Measurements from ENCODE around the gene NDUFS6. TPM values are rescaled to one million over a fixed set of nuclear protein-coding genes. Genes with fewer than 3 reads are reported as not detected.

NDUFS6 gene
- total RNA-seq, 6 donors from 2014 or later = 22.9 to 64.6 (median 39.3) TPM

DNA sequence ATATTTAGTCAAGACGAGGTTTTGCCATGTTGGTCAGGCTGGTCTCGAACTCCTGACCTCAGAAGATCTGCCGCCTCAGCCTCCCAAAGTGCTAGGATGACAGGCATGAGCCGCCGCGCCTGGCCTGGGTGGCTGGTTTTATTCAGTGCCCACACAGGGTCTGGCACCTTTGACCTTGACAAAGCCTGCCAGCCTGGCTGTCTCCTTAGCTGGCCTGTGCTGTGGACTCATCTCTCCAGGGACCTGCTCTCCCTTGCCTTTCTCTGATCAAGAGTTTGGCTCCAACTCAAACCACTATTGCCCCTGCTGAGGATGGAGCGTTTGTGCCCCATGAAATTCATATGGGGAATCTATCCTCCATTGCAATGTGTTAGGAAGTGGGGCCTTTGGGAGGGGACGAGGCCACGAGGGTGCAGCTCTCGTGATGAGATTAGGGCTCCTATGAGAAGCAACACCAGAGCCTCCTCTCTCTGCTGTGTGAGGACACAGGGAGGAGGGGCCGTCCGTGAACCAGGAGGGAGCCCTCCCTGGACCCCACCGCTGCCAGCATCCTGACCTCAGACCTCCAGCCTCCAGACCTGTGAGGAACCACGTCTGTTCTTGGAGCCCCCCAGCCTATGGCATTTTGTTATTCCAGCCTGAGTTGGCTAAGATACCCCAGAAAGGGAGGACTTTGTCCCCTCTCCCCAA, 46.5 kb upstream of the NDUFS6 start:
- Histone ChIP-seq H3K27me3 (no peaks in the 10 kb centered on the region), H3K9me3 (peaks cover 0 to 4% (median 0%) of the 10 kb centered on the region in 4 donors), H3K27ac (no peak overlapping the region), H3K4me1 (no peaks in the 10 kb centered on the region), H3K36me3 (no peaks in the 10 kb centered on the region), H3K4me3 (no peak overlapping the region)
- 63 to 78% methylated on average over 10 to 14 of the region's 14 CpGs for WGBS, 2 donors
- TF ChIP-seq EP300 (IDR thresholded peaks at IDR 0.05) (no peak), POLR2A (IDR thresholded peaks at IDR 0.05) (no peak), POLR2AphosphoS5 (IDR thresholded peaks at IDR 0.05) (no peak)
- ATAC-seq (ENCODE audit: low FRiP score in 2 of 2) = no peak
- DNase-seq = peak in 1 of 2 donors; percentile 20

- no peaks in the 10 kb centered on the region for H3K36me3 ChIP-seq
- no peak for ATAC-seq (ENCODE audit: low FRiP score in 2 of 2)
- WGBS, 2 donors = 61 to 66% methylated on average over 14 of the region's 14 CpGs
- no peak overlapping the region for H3K27ac ChIP-seq
- H3K4me3 ChIP-seq = no peak overlapping the region
- peak in 1 of 2 donors; percentile 12 for DNase-seq
- H3K9me3 ChIP-seq = peaks cover 0 to 4% (median 0%) of the 10 kb centered on the region in 4 donors
- TF ChIP-seq POLR2A (IDR thresholded peaks at IDR 0.05) = no peak
- no peak for TF ChIP-seq CTCF (IDR thresholded peaks at IDR 0.05)
- TF ChIP-seq EP300 (IDR thresholded peaks at IDR 0.05) = no peak
- no peak for TF ChIP-seq POLR2AphosphoS5 (IDR thresholded peaks at IDR 0.05)
- no peaks in the 10 kb centered on the region for H3K27me3 ChIP-seq
- H3K4me1 ChIP-seq = no peaks in the 10 kb centered on the region
Measured at GRCh38 chr5:1755321-1755949, 45.8 kb upstream of the NDUFS6 start.

- 67 to 69% methylated on average over 11 of the region's 11 CpGs for WGBS, 2 donors
- Histone ChIP-seq H3K27me3 (no peaks in the 10 kb centered on the region), H3K4me1 (no peaks in the 10 kb centered on the region), H3K4me3 (no peak overlapping the region), H3K9me3 (peaks cover 0 to 4% (median 0%) of the 10 kb centered on the region in 4 donors), H3K27ac (no peak overlapping the region), H3K36me3 (no peaks in the 10 kb centered on the region)
- no peak for DNase-seq
- TF ChIP-seq POLR2A (IDR thresholded peaks at IDR 0.05) (no peak), POLR2AphosphoS5 (IDR thresholded peaks at IDR 0.05) (no peak), CTCF (IDR thresholded peaks at IDR 0.05) (no peak), EP300 (IDR thresholded peaks at IDR 0.05) (no peak)
- no peak for ATAC-seq (ENCODE audit: low FRiP score in 2 of 2)
Measured at GRCh38 chr5:1756481-1756880, 44.7 kb upstream of the NDUFS6 start.

DNA sequence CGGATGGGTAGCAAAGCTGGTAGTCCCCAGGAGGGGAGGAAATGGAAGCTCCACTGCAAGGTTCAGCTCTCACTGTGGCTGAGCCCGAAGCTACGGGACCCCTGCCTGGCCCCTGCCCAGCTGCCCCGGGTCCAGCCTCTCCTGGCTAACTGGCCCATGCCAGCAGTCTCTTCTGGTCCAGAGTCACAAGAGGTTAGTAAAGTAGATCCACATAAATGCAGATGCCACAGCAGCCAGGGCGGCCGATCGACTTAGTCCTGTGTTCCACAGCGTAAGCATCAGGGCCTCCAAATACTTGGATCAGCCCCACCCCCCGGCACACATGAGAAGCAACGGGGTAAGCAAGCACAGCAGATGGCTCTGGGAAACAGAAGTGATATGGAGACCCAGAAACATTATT, 43.7 kb upstream of the NDUFS6 start:
- Histone ChIP-seq H3K9me3 (peaks cover 0 to 4% (median 0%) of the 10 kb centered on the region in 4 donors), H3K27ac (no peak overlapping the region), H3K4me3 (no peak overlapping the region), H3K4me1 (no peaks in the 10 kb centered on the region), H3K27me3 (no peaks in the 10 kb centered on the region), H3K36me3 (no peaks in the 10 kb centered on the region)
- ATAC-seq (ENCODE audit: low FRiP score in 2 of 2) (no peak), DNase-seq (peak in 1 of 2 donors; percentile 11)
- WGBS, 2 donors = 85 to 94% methylated on average over 9 to 10 of the region's 10 CpGs
- TF ChIP-seq CTCF (IDR thresholded peaks at IDR 0.05) (no peak), EP300 (IDR thresholded peaks at IDR 0.05) (no peak), POLR2A (IDR thresholded peaks at IDR 0.05) (no peak), POLR2AphosphoS5 (IDR thresholded peaks at IDR 0.05) (no peak)

DNA sequence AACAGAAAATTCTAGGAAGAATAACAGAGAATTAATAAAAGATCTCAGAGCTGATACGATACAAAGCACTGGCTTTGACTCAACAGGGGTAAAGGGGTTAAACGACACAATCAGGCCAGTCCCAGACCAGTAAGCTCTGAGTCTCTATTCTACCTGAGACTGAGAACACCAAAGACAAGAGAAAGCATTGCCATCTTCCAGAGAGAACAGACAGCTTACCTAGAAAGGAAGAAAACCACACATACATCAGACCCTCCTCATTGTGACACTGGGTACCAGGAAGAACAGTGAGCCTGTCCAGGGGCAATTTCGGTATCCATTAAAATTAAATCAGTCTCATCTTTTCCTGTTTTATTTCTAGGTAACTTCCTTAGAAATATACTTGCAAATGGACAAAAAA, 42.6 kb upstream of the NDUFS6 start:
- H3K9me3 ChIP-seq = peaks cover 0 to 4% (median 0%) of the 10 kb centered on the region in 4 donors
- no peak overlapping the region for H3K27ac ChIP-seq
- ATAC-seq (ENCODE audit: low FRiP score in 2 of 2) (no peak), DNase-seq (no peak)
- H3K4me3 ChIP-seq = no peak overlapping the region
- H3K36me3 ChIP-seq = no peaks in the 10 kb centered on the region
- TF ChIP-seq POLR2AphosphoS5 (IDR thresholded peaks at IDR 0.05) = no peak
- TF ChIP-seq POLR2A (IDR thresholded peaks at IDR 0.05) = no peak
- no peak for TF ChIP-seq EP300 (IDR thresholded peaks at IDR 0.05)
- TF ChIP-seq CTCF (IDR thresholded peaks at IDR 0.05) = no peak
- 70 to 94% methylated on average over 3 of the region's 3 CpGs for WGBS, 2 donors
- H3K4me1 ChIP-seq = no peaks in the 10 kb centered on the region
- no peaks in the 10 kb centered on the region for H3K27me3 ChIP-seq

Data from upper lobe of left lung (tissue), 6 donors.